ENCODE results near the gene TMED1. TPM values are rescaled to one million over a fixed set of nuclear protein-coding genes. Genes with fewer than 3 reads are reported as not detected.
A peak's percentile ranks its signal among the peaks of the same experiment; 100 is the strongest.

The TMED1 gene
- total RNA-seq, 5 donors from 2014 or later (not counting 1 experiment from before 2014, with no cell fraction given), result 6.1 to 11.4 (median 9.5) TPM

- ATAC-seq (replicated peaks in 1 of 4), result peak in 2 of 4 experiments; percentile 40 to 45
- H3K27ac Mint-ChIP-seq, result no peak overlapping the region
- H3K9me3 Mint-ChIP-seq, result no peaks in the 10 kb centered on the region
Observed at GRCh38 chr19:10855879-10856522, 20.0 kb upstream of the TMED1 start.

DNA sequence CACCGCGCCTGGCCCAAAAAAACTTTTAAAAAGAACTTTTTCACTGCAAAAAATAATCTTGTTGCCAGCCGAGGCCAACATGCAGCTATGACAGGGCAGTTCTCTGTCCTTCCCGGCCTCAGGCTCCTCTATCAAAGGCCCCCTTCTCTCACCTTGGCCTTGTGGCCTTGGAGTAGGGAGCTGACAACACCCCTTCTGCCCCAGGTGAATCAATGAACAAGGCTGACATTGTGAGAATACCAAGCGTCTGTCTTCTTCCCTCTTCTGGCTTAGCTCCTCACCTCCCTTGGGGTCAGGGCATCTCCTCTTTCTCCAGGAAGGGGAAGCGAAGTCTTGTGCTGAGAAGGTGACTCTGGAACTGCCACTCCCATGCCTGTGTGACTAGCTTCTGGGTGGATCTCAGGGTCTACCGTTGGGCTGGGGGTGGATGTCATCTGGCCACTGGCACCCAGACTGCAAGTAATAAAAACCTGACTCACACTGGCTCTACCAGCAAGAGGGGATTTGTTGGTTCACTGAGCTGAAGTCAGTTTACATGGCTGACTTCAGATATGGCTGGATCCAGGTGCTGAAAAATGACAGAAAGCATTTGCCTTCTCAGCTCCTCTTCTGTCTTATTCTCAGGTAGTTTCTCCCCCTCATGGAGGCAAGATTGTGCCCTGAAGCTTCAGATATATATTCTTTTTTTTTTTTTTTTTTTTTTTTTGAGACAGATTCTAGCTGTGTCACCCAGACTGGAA is 18.5 kb upstream of the TMED1 start:
- Histone ChIP-seq H3K27ac (ENCODE audit: low read length) (no peak overlapping the region), H3K4me3 (ENCODE audit: control insufficient read depth in 1 of 2, extremely low read depth in 1 of 2, low read length in 1 of 2) (no peak overlapping the region), H3K36me3 (ENCODE audit: control insufficient read depth in 2 of 2, extremely low read depth in 1 of 2, insufficient read depth in 1 of 2, low read length in 1 of 2) (no peaks in the 10 kb centered on the region), H3K4me1 (ENCODE audit: control insufficient read depth in 1 of 2, extremely low read depth in 1 of 2, insufficient read depth in 2 of 2, low read length in 2 of 2) (no peaks in the 10 kb centered on the region), H3K27me3 (replicated peaks in 1 of 2; ENCODE audit: control insufficient read depth in 2 of 2, extremely low read depth in 1 of 2, insufficient read depth in 2 of 2, low read length in 1 of 2) (peaks cover 0 to 11% of the 10 kb centered on the region in 2 experiments), H3K9me3 (no peaks in the 10 kb centered on the region)
- Mint-ChIP-seq H3K36me3 (no peaks in the 10 kb centered on the region), H3K9me3 (no peaks in the 10 kb centered on the region), H3K27ac (no peak overlapping the region), H3K4me3 (no peak overlapping the region), H3K27me3 (no peaks in the 10 kb centered on the region), H3K4me1 (no peaks in the 10 kb centered on the region)
- ATAC-seq (replicated peaks in 1 of 4) (no peak), DNase-seq (no peak)
- 79% methylated on average over 6 of the region's 7 CpGs for WGBS (ENCODE audit: insufficient coverage)
- ChIA-PET POLR2A (interaction anchor here in 1 of 2 donors (0.5 to 0.6 kb wide), 2 partner anchors 36 to 364 kb away, joined by 3 read pairs; no protein-coding TSS in a partner anchor), CTCF (interaction anchor here (0.8 to 1.4 kb wide), 3 partner anchors 10 to 12 kb away, joined by 3 to 7 read pairs (median 3); no protein-coding TSS in a partner anchor)

More at GRCh38 chr19:10855879-10856522, 20.0 kb upstream of the TMED1 start:
- no peaks in the 10 kb centered on the region for H3K36me3 Mint-ChIP-seq
- Histone ChIP-seq H3K27ac (ENCODE audit: low read length) (no peak overlapping the region), H3K4me1 (ENCODE audit: control insufficient read depth in 1 of 2, extremely low read depth in 1 of 2, insufficient read depth in 2 of 2, low read length in 2 of 2) (no peaks in the 10 kb centered on the region), H3K9me3 (no peaks in the 10 kb centered on the region), H3K36me3 (ENCODE audit: control insufficient read depth in 2 of 2, extremely low read depth in 1 of 2, insufficient read depth in 1 of 2, low read length in 1 of 2) (no peaks in the 10 kb centered on the region), H3K27me3 (replicated peaks in 1 of 2; ENCODE audit: control insufficient read depth in 2 of 2, extremely low read depth in 1 of 2, insufficient read depth in 2 of 2, low read length in 1 of 2) (no peaks in the 10 kb centered on the region), H3K4me3 (ENCODE audit: control insufficient read depth in 1 of 2, extremely low read depth in 1 of 2, low read length in 1 of 2) (no peak overlapping the region)
- WGBS (ENCODE audit: insufficient coverage), result 89% methylated on average over 1 of the region's 5 CpGs
- DNase-seq, result peak in 4 of 35 experiments; percentile 13 to 53 (median 20)
- no peak overlapping the region for H3K4me3 Mint-ChIP-seq
- CTCF ChIA-PET, result interaction anchor here (0.6 to 2.5 kb wide), 4 partner anchors 8 to 248 kb away, joined by 3 to 7 read pairs (median 5); partner anchors contain the start of gene TMED1 (in 1 of the 2)
- POLR2A ChIA-PET, result no interaction called here
- no peaks in the 10 kb centered on the region for H3K27me3 Mint-ChIP-seq
- no peaks in the 10 kb centered on the region for H3K4me1 Mint-ChIP-seq

DNA sequence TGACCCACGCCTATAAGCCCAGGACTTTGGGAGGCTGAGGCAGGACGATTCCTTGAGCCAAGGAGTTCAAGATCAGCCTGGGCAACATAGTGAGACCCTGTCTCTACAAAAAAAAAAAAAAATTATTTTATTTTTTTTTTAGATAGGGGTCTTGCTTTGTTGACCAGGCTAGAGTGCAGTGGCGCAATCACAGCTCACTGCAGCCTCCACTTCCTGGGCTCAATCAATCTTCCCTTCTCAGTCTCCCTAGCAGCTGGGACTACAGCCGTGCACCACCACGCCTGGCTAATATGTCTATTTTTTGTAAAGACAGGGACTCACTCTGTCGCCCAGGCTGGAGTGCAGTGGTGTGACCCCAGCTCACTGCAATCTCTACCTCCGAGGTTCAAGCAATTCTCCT is 16.9 kb upstream of the TMED1 start:
- ChIA-PET POLR2A (interaction anchor here in 1 of 2 donors (0.6 kb wide), 1 partner anchor 219 kb away, joined by 7 read pairs; no protein-coding TSS in a partner anchor), CTCF (interaction anchor here in 1 of 2 donors (0.7 kb wide), 2 partner anchors 11 to 50 kb away, joined by 4 to 5 read pairs; no protein-coding TSS in a partner anchor)
- peaks cover 5 to 6% (median 6%) of the 10 kb centered on the region in 3 donors for H3K4me1 Mint-ChIP-seq
- Histone ChIP-seq H3K36me3 (ENCODE audit: control insufficient read depth in 2 of 2, extremely low read depth in 1 of 2, insufficient read depth in 1 of 2, low read length in 1 of 2) (no peaks in the 10 kb centered on the region), H3K27ac (ENCODE audit: low read length) (no peak overlapping the region), H3K27me3 (replicated peaks in 1 of 2; ENCODE audit: control insufficient read depth in 2 of 2, extremely low read depth in 1 of 2, insufficient read depth in 2 of 2, low read length in 1 of 2) (peaks cover 0 to 17% of the 10 kb centered on the region in 2 experiments), H3K4me3 (ENCODE audit: control insufficient read depth in 1 of 2, extremely low read depth in 1 of 2, low read length in 1 of 2) (no peak overlapping the region), H3K4me1 (ENCODE audit: control insufficient read depth in 1 of 2, extremely low read depth in 1 of 2, insufficient read depth in 2 of 2, low read length in 2 of 2) (peaks cover 0 to 8% of the 10 kb centered on the region in 2 experiments), H3K9me3 (no peaks in the 10 kb centered on the region)
- 96% methylated on average over 3 of the region's 7 CpGs for WGBS (ENCODE audit: insufficient coverage)
- H3K27me3 Mint-ChIP-seq, result no peaks in the 10 kb centered on the region
- H3K9me3 Mint-ChIP-seq, result no peaks in the 10 kb centered on the region
- H3K36me3 Mint-ChIP-seq, result no peaks in the 10 kb centered on the region
- no peak overlapping the region for H3K27ac Mint-ChIP-seq
- DNase-seq, result no peak
- no peak for ATAC-seq (replicated peaks in 1 of 4)
- no peak overlapping the region for H3K4me3 Mint-ChIP-seq

DNA sequence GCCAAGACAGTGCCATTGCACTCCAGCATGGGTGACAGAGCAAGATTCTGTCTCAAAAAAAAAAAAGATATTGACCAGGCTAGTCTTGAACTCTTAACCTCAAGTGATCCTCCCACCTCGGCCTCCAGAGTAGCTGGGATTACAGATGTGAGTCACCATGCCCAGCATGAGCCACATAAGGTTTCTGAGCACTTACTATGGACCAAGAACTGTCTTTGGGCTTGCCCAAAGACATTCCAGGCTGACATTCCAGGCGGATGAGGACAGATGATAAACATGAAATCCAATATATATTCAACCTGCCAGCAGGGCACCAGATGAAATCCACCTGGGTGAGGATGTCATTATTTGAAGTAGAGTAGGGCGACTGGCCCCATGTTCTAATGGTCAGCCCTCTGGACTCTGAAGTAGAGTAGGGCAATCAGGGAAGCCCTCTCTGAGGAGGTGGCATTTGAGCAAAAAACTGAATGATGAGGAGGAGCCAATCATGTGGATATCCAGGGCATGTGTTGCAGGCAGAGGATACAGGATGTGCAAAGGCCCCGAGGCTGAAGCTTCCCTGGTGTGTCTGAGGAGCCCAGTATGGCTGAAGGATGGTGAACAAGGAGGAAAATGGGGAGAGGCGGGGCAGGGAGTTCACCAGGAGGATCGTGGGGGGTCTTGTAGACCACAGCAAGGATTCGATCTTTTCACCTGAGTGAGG is 16.2 kb upstream of the TMED1 start:
- Mint-ChIP-seq H3K27ac (no peak overlapping the region), H3K9me3 (no peaks in the 10 kb centered on the region), H3K4me1 (peaks cover 5 to 6% (median 6%) of the 10 kb centered on the region in 3 donors), H3K36me3 (no peaks in the 10 kb centered on the region), H3K27me3 (no peaks in the 10 kb centered on the region), H3K4me3 (no peak overlapping the region)
- Histone ChIP-seq H3K4me3 (ENCODE audit: control insufficient read depth in 1 of 2, extremely low read depth in 1 of 2, low read length in 1 of 2) (no peak overlapping the region), H3K27ac (ENCODE audit: low read length) (no peak overlapping the region), H3K9me3 (no peaks in the 10 kb centered on the region), H3K4me1 (ENCODE audit: control insufficient read depth in 1 of 2, extremely low read depth in 1 of 2, insufficient read depth in 2 of 2, low read length in 2 of 2) (peaks cover 0 to 8% of the 10 kb centered on the region in 2 experiments), H3K36me3 (ENCODE audit: control insufficient read depth in 2 of 2, extremely low read depth in 1 of 2, insufficient read depth in 1 of 2, low read length in 1 of 2) (no peaks in the 10 kb centered on the region), H3K27me3 (replicated peaks in 1 of 2; ENCODE audit: control insufficient read depth in 2 of 2, extremely low read depth in 1 of 2, insufficient read depth in 2 of 2, low read length in 1 of 2) (peaks cover 0 to 17% of the 10 kb centered on the region in 2 experiments)
- WGBS (ENCODE audit: insufficient coverage), result 79% methylated on average over 4 of the region's 7 CpGs
- no peak for DNase-seq
- ChIA-PET POLR2A (interaction anchor here in 1 of 2 donors (0.6 kb wide), 1 partner anchor 218 kb away, joined by 7 read pairs; no protein-coding TSS in a partner anchor), CTCF (no interaction called here)
- ATAC-seq (replicated peaks in 1 of 4), result no peak

DNA sequence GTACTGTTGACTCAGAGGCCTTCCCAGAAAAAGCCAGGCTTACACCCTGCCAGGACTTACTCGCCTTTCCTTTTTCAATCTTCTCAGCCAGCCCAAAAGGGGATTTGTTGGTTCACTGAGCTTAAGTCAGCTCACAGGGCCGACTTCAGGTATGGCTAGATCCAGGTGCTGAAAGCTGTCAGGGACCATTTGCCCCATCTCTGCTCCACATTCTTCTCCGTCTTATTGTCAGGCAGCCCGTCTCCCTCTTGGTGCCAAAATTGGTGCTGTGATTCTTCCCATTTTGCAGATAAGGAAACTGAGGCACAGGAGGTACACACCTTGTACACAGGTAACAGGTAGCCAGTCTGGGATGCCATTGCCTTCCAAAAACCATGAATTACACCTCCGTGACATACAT is 14.6 kb upstream of the TMED1 start:
- Histone ChIP-seq H3K36me3 (ENCODE audit: control insufficient read depth in 2 of 2, extremely low read depth in 1 of 2, insufficient read depth in 1 of 2, low read length in 1 of 2) (no peaks in the 10 kb centered on the region), H3K9me3 (no peaks in the 10 kb centered on the region), H3K4me3 (ENCODE audit: control insufficient read depth in 1 of 2, extremely low read depth in 1 of 2, low read length in 1 of 2) (no peak overlapping the region), H3K27me3 (replicated peaks in 1 of 2; ENCODE audit: control insufficient read depth in 2 of 2, extremely low read depth in 1 of 2, insufficient read depth in 2 of 2, low read length in 1 of 2) (peaks cover 0 to 17% of the 10 kb centered on the region in 2 experiments), H3K27ac (ENCODE audit: low read length) (no peak overlapping the region), H3K4me1 (ENCODE audit: control insufficient read depth in 1 of 2, extremely low read depth in 1 of 2, insufficient read depth in 2 of 2, low read length in 2 of 2) (peaks cover 0 to 8% of the 10 kb centered on the region in 2 experiments)
- no peaks in the 10 kb centered on the region for H3K27me3 Mint-ChIP-seq
- H3K36me3 Mint-ChIP-seq, result peaks cover 5% of the 10 kb centered on the region
- peaks cover 5 to 6% (median 6%) of the 10 kb centered on the region in 3 donors for H3K4me1 Mint-ChIP-seq
- 96% methylated on average over 3 of the region's 5 CpGs for WGBS (ENCODE audit: insufficient coverage)
- H3K27ac Mint-ChIP-seq, result no peak overlapping the region
- peaks cover 5 to 6% (median 5%) of the 10 kb centered on the region in 3 donors for H3K9me3 Mint-ChIP-seq
- POLR2A ChIA-PET, result no interaction called here
- ATAC-seq (replicated peaks in 1 of 4), result no peak
- CTCF ChIA-PET, result no interaction called here
- no peak for DNase-seq
- H3K4me3 Mint-ChIP-seq, result no peak overlapping the region
